ENCODE data around the gene CDK11B. TPM values are rescaled to one million over a fixed set of nuclear protein-coding genes. Genes with fewer than 3 reads are reported as not detected.

Gene CDK11B
- total RNA-seq, 1 experiment from 2014 or later: 38.6 TPM

GRCh38 chr1:1687846-1688245 lies 29.0 kb upstream of the CDK11B start:
- Histone ChIP-seq H3K27ac (ENCODE audit: low read length) (no peak overlapping the region), H3K4me1 (ENCODE audit: insufficient read depth, low read length) (peaks cover 8% of the 10 kb centered on the region), H3K4me2 (ENCODE audit: low read length) (no peak overlapping the region), H3K9me2 (replicated peaks; ENCODE audit: low read length) (no peaks in the 10 kb centered on the region), H3K9me3 (ENCODE audit: low read length) (no peaks in the 10 kb centered on the region), H3K9ac (ENCODE audit: low read length) (no peak overlapping the region), H3K79me2 (ENCODE audit: low read length) (peaks cover 37% of the 10 kb centered on the region), H3K27me3 (ENCODE audit: low read length) (no peaks in the 10 kb centered on the region), H4K20me1 (ENCODE audit: low read length) (no peaks in the 10 kb centered on the region), H3K4me3 (ENCODE audit: low read length) (no peak overlapping the region), H2AFZ (ENCODE audit: low read length) (no peak overlapping the region), H3F3A (ENCODE audit: low read length, unreplicated experiment) (no peaks in the 10 kb centered on the region), H3K36me3 (ENCODE audit: low read depth, low read length) (peaks cover 3% of the 10 kb centered on the region; the same call in 1 of the 2 replicates)
- no peak for TF ChIP-seq EZH2phosphoT487 (IDR thresholded peaks at IDR 0.05; ENCODE audit: borderline replicate concordance, low read length)
- TF ChIP-seq EZH2 (IDR thresholded peaks at IDR 0.05; ENCODE audit: low read length, unreplicated experiment): no peak
- no peak for TF ChIP-seq CTCF (conservative IDR thresholded peaks at IDR 0.05; ENCODE audit: low read depth, low read length)
- intact Hi-C loops (cut with micrococcal nuclease): loop anchor here (10.0 kb wide), 1 partner anchor 217 kb away; no protein-coding TSS in a partner anchor
- BruUV-seq (replicated peaks): no TSS peak
- CTCF ChIA-PET: no interaction called here
- POLR2A ChIA-PET (ENCODE audit: unreplicated experiment): no interaction called here
- no peak for ATAC-seq
- DNase-seq: no peak

DNA sequence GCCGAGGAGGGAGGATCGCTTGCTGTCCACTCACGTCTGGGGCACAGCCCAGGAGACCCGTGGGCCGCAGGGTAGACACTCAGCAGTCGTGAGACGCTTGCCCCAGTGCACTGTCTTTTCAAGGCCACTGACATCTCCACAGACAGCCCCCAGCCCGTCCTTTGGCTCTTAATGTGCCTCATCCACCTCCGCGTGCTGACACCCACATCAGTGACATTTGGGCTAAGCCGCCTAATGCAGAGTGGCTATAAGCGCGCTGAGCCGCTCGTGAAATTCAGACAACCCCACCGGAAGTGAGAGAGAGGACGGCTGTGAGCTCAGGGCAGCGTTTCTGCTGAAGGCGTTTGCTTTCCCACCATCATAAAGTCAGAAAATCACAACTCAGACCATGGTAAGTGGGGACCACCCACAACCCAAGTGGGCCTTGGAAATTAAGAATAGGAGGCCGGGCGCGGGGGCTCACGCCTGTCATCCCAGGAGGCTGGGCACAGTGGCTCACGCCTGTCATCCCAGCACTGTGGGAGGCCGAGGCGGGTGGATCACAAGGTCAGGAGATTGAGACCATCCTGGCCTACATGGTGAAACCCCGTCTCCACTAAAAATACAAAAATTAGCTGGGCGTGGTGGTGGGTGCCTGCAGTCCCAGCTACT lies 25.4 kb upstream of the CDK11B start:
- Histone ChIP-seq H3K79me2 (ENCODE audit: low read length) (peaks cover 45% of the 10 kb centered on the region), H3F3A (ENCODE audit: low read length, unreplicated experiment) (no peaks in the 10 kb centered on the region)
- ATAC-seq: no peak

More for the DNA sequence above, 25.4 kb upstream of the CDK11B start:
- TF ChIP-seq EZH2 (IDR thresholded peaks at IDR 0.05; ENCODE audit: low read length, unreplicated experiment): no peak
- no peak for TF ChIP-seq EZH2phosphoT487 (IDR thresholded peaks at IDR 0.05; ENCODE audit: borderline replicate concordance, low read length)
- TF ChIP-seq CTCF (conservative IDR thresholded peaks at IDR 0.05; ENCODE audit: low read depth, low read length): no peak
- no peak for DNase-seq
- intact Hi-C loops (cut with micrococcal nuclease): loop anchor here (10.0 kb wide), 1 partner anchor 221 kb away; no protein-coding TSS in a partner anchor
- H3K27ac ChIP-seq (ENCODE audit: low read length): no peak overlapping the region
- no peaks in the 10 kb centered on the region for H3K9me2 ChIP-seq (replicated peaks; ENCODE audit: low read length)
- no peak overlapping the region for H3K4me2 ChIP-seq (ENCODE audit: low read length)
- ChIA-PET CTCF (no interaction called here), POLR2A (ENCODE audit: unreplicated experiment) (no interaction called here)
- no peaks in the 10 kb centered on the region for H3K9me3 ChIP-seq (ENCODE audit: low read length)
- H3K9ac ChIP-seq (ENCODE audit: low read length): no peak overlapping the region
- no peak overlapping the region for H3K4me3 ChIP-seq (ENCODE audit: low read length)
- H2AFZ ChIP-seq (ENCODE audit: low read length): no peak overlapping the region
- H3K36me3 ChIP-seq (ENCODE audit: low read depth, low read length): peaks cover 6% of the 10 kb centered on the region; the same call in 1 of the 2 replicates
- no peaks in the 10 kb centered on the region for H3K27me3 ChIP-seq (ENCODE audit: low read length)
- BruUV-seq (replicated peaks): no TSS peak
- H4K20me1 ChIP-seq (ENCODE audit: low read length): no peaks in the 10 kb centered on the region
- peaks cover 8% of the 10 kb centered on the region for H3K4me1 ChIP-seq (ENCODE audit: insufficient read depth, low read length)

Measured in PC-3 (cell line).